KBM-7 (cell line): ENCODE measurements around the gene UGT1A9.
A peak's percentile ranks its signal among the peaks of the same experiment; 100 is the strongest.
"Not testable (repeated sequence)": the region's sequence is repeated elsewhere in the genome, so short reads cannot be mapped to it uniquely, and the experiment has no call there.

ENCODE experiments used
- DNase-seq: peaks from one replicate; pipeline ENCODE4 v3.0.0-alpha.2; 2015
- in situ Hi-C: fragments of 300-500 bp; cut with MboI; formaldehyde crosslinking; loops from 2 replicates; pipeline ENCODE4 v1.14.3; 2020; ENCODE audit warnings: low sequenced_read_pairs, low pct_unique_long_range_greater_than_20kb, mixed read lengths

UGT1A9 gene

GRCh38 chr2:233705911-233706506, 34.3 kb downstream of the UGT1A9 start:
- in situ Hi-C loops = no loop called here
- no peak for DNase-seq

GRCh38 chr2:233706720-233707119, 35.0 kb downstream of the UGT1A9 start:
- in situ Hi-C loops = no loop called here
- DNase-seq = no peak

GRCh38 chr2:233707940-233708644, 36.4 kb downstream of the UGT1A9 start:
- in situ Hi-C loops = no loop called here
- no peak for DNase-seq

- no peak for DNase-seq
- in situ Hi-C loops = no loop called here
Observed at GRCh38 chr2:233708942-233709341, 37.2 kb downstream of the UGT1A9 start.

- peak; percentile 67 for DNase-seq
- in situ Hi-C loops = no loop called here
Observed at GRCh38 chr2:233711312-233712008, 39.8 kb downstream of the UGT1A9 start.

GRCh38 chr2:233712611-233713261, 41.0 kb downstream of the UGT1A9 start, which contains the start of gene UGT1A5:
UGT1A5 (plus strand) TSS chr2:233712907; CDS start chr2:233712992, 85 bp downstream.
- no peak for DNase-seq
- in situ Hi-C loops = no loop called here

- no peak for DNase-seq
- in situ Hi-C loops = no loop called here
Observed at GRCh38 chr2:233713262-233713615, 41.5 kb downstream of the UGT1A9 start.

- in situ Hi-C loops = no loop called here
- DNase-seq = no peak
Observed at GRCh38 chr2:233714121-233714520, 42.4 kb downstream of the UGT1A9 start.

GRCh38 chr2:233718552-233718951, 46.9 kb downstream of the UGT1A9 start, which contains the start of gene UGT1A4:
UGT1A4 (plus strand) TSS chr2:233718736; CDS start chr2:233718821, 85 bp downstream.
- in situ Hi-C loops = no loop called here
- no peak for DNase-seq

- in situ Hi-C loops = no loop called here
- DNase-seq = no peak
Observed at GRCh38 chr2:233728723-233729301, 57.1 kb downstream of the UGT1A9 start, which contains the start of gene UGT1A3. UGT1A3 (plus strand) TSS chr2:233729042; CDS start chr2:233729127, 85 bp downstream.

GRCh38 chr2:233736868-233737653, 65.4 kb downstream of the UGT1A9 start:
- DNase-seq, in situ Hi-C loops: not testable (repeated sequence)

- in situ Hi-C loops = no loop called here
- no peak for DNase-seq
Observed at GRCh38 chr2:233740870-233741269, 69.2 kb downstream of the UGT1A9 start.

- DNase-seq = no peak
- in situ Hi-C loops = no loop called here
Observed at GRCh38 chr2:233743464-233744259, 72.0 kb downstream of the UGT1A9 start.

GRCh38 chr2:233745073-233745755, 73.5 kb downstream of the UGT1A9 start:
- in situ Hi-C loops = no loop called here
- DNase-seq = no peak

- in situ Hi-C loops, DNase-seq: not testable (repeated sequence)
Observed at GRCh38 chr2:233745838-233746237, 74.1 kb downstream of the UGT1A9 start.

GRCh38 chr2:233746475-233747282, 75.0 kb downstream of the UGT1A9 start:
- DNase-seq = no peak
- in situ Hi-C loops = no loop called here

- in situ Hi-C loops = no loop called here
- DNase-seq = no peak
Observed at GRCh38 chr2:233747283-233747544, 75.5 kb downstream of the UGT1A9 start.
